ENCODE results near the gene PAN3. TPM values are rescaled to one million over a fixed set of nuclear protein-coding genes. Genes with fewer than 3 reads are reported as not detected.

Gene PAN3
- total RNA-seq, 4 donors from 2014 or later: 5.5 to 14.7 (median 9.4) TPM

GRCh38 chr13:28299916-28300315 is 161.6 kb downstream of the PAN3 start:
- in situ Hi-C loops (cut with MboI; ENCODE audit: low sequenced_read_pairs in 4 of 4): loop anchor here in 3 of 4 donors (25.0 kb wide), 2 partner anchors 337 to 487 kb away; no protein-coding TSS in a partner anchor
- H3K36me3 ChIP-seq: no peaks in the 10 kb centered on the region
- no peak for TF ChIP-seq POLR2A (IDR thresholded peaks at IDR 0.05)
- no peak for TF ChIP-seq CTCF (IDR thresholded peaks at IDR 0.05 in 4 of 5, conservative IDR thresholded peaks at IDR 0.05 in 1 of 5)

GRCh38 chr13:28301839-28302238 is 163.5 kb downstream of the PAN3 start:
- no peaks in the 10 kb centered on the region for H3K9me3 ChIP-seq
- intact Hi-C loops (cut with DNase I; ENCODE audit: low total_unique reads): no loop called here
- in situ Hi-C loops (cut with MboI; ENCODE audit: low sequenced_read_pairs in 4 of 4): loop anchor here in 3 of 4 donors (25.0 kb wide), 2 partner anchors 335 to 485 kb away; no protein-coding TSS in a partner anchor
- H3K36me3 ChIP-seq: no peaks in the 10 kb centered on the region
- DNase-seq: no peak
- no peaks in the 10 kb centered on the region for H3K4me1 ChIP-seq
- H3K27ac ChIP-seq: no peak overlapping the region
- no peak overlapping the region for H3K4me3 ChIP-seq
- peak in 1 of 2 donors; percentile 23 for ATAC-seq
- TF ChIP-seq CTCF (IDR thresholded peaks at IDR 0.05 in 4 of 5, conservative IDR thresholded peaks at IDR 0.05 in 1 of 5) (no peak), POLR2A (IDR thresholded peaks at IDR 0.05) (no peak)
- H3K27me3 ChIP-seq: no peaks in the 10 kb centered on the region

More at GRCh38 chr13:28299916-28300315, 161.6 kb downstream of the PAN3 start:
- Histone ChIP-seq H3K4me3 (no peak overlapping the region), H3K27me3 (no peaks in the 10 kb centered on the region), H3K27ac (peak overlapping the region in 1 of 4 donors; percentile 9), H3K4me1 (no peaks in the 10 kb centered on the region), H3K9me3 (no peaks in the 10 kb centered on the region)
- DNase-seq (no peak), ATAC-seq (no peak)
- intact Hi-C loops (cut with DNase I; ENCODE audit: low total_unique reads): no loop called here

GRCh38 chr13:28306325-28306724 is 168.0 kb downstream of the PAN3 start:
- H3K4me3 ChIP-seq: no peak overlapping the region
- in situ Hi-C loops (cut with MboI; ENCODE audit: low sequenced_read_pairs in 4 of 4) (loop anchor here in 3 of 4 donors (25.0 kb wide), 2 partner anchors 331 to 481 kb away; no protein-coding TSS in a partner anchor), intact Hi-C loops (cut with DNase I; ENCODE audit: low total_unique reads) (no loop called here)
- no peaks in the 10 kb centered on the region for H3K9me3 ChIP-seq
- ATAC-seq (no peak), DNase-seq (no peak)
- H3K27me3 ChIP-seq: no peaks in the 10 kb centered on the region
- no peaks in the 10 kb centered on the region for H3K36me3 ChIP-seq
- TF ChIP-seq CTCF (IDR thresholded peaks at IDR 0.05 in 4 of 5, conservative IDR thresholded peaks at IDR 0.05 in 1 of 5): no peak
- TF ChIP-seq POLR2A (IDR thresholded peaks at IDR 0.05): no peak
- no peak overlapping the region for H3K27ac ChIP-seq
- H3K4me1 ChIP-seq: no peaks in the 10 kb centered on the region

GRCh38 chr13:28313579-28313978 is 175.2 kb downstream of the PAN3 start:
- Histone ChIP-seq H3K27ac (no peak overlapping the region), H3K4me1 (no peaks in the 10 kb centered on the region), H3K9me3 (no peaks in the 10 kb centered on the region), H3K27me3 (no peaks in the 10 kb centered on the region), H3K36me3 (no peaks in the 10 kb centered on the region), H3K4me3 (no peak overlapping the region)
- ATAC-seq (no peak), DNase-seq (no peak)
- intact Hi-C loops (cut with DNase I; ENCODE audit: low total_unique reads) (no loop called here), in situ Hi-C loops (cut with MboI; ENCODE audit: low sequenced_read_pairs in 4 of 4) (loop anchor here in 3 of 4 donors (25.0 kb wide), 2 partner anchors 324 to 474 kb away; no protein-coding TSS in a partner anchor)
- TF ChIP-seq POLR2A (IDR thresholded peaks at IDR 0.05): no peak
- peak in 1 of 5 experiments; percentile 13 for TF ChIP-seq CTCF (IDR thresholded peaks at IDR 0.05 in 4 of 5, conservative IDR thresholded peaks at IDR 0.05 in 1 of 5)
